GM21381 (cell line): Measurements from ENCODE around the gene IMP4.

Experiments used
- ATAC-seq: cut with Tn5 transposase; IDR thresholded peaks from one replicate; pipeline ENCODE4 v1.9.1; 2021; ENCODE audit warnings: mild to moderate bottlenecking, moderate library complexity; ENCODE audit not compliant: unreplicated experiment

IMP4 gene

DNA sequence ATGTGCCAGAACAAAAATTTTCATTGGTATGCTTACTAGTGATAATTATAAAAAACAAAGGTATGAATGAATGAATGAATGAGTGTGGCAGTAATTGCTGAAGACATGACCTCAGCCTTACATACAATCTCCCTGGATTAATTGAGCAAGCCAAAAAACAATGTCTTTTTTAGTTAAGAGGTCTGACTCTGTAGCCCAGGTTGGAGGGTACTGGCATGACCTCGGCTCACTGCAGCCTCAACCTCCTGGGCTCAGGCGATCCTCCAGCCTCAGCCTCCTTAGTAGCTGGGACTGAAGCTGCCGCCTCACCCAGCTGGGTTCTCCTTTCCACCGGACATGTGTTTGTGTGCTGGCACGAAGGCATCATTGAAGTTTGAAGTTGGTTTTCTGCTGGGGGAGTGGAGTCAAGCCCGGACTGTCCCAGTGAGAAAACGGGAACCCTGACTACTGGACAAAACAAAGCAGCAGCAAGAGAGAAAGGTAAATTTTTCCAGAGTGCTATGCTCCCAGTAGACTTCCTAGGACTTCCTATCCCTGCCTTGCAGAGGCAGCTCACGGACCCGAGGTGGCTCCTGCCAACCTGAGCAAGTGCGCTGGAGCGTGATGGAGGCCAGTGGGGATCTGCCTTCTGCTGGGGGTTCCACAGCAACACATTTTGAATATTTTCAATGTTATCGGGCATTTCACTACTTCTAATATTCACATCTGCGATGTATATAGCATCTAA lies 6.4 kb upstream of the IMP4 start:
- no peak for ATAC-seq

DNA sequence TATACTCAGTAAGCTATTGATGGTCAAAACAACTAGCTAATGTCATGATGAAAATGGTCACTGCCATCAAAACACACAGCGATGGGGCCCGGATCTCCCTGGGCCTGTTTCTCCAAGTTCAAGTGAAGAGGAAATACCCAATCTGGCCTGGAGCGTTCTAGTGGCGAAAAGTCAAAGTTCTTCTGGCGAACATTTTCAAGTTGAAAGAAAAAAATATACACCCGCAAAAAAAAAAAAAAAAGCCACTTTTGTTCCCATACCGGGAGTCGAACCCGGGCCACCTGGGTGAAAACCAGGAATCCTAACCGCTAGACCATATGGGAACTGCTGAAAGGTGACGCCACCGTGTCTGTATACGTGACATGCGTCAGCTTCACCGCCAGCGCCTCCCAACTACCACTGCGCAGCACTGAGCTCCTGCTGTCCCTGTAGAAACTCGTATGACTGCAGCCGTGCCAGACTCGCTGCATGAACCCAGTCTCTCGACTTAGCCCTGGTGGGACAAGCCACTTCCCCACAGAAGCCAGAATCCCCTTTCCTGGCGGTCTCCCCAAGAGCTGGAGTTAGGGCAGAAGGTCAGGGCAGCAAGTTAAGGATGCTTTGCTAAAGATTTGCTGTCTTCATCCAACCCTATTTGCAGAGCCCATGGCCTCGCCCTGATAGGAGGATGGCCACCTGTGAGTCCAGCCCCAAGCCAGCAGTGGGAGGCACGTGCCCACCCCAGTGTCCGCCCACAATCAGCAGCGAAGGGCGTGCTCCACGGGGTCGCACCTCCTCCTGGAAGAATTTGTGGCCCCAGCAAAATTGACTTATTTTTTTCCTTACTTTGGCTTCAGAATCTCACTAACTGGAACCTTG lies 5.6 kb upstream of the IMP4 start:
- ATAC-seq: no peak

DNA sequence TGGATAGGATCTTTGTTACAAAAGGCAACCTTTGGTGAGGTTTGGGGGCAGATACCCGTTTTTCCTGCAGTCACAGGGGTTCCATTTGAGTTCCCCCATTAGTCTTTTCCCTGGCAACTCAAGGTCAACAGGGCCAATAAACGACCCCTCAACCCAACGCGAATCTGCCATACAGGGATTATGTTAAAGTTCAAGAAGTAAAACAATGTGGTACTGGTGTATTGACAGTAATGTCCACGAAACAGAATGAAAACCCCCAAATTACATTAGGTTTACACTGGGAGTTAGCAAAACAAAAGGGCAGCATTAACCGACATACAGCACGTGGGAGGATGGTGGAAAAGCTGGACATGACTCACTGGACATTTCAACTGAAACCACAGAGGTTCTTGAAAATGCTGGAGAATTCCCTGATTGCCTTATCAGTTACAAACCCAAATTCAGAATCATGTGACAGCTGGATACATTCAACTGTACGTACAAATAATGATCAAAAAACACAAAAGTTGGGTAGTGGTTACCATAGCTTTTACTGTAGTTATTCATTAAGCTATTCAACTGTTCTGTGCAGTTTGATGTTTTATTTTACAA lies 4.9 kb upstream of the IMP4 start:
- ATAC-seq: no peak

DNA sequence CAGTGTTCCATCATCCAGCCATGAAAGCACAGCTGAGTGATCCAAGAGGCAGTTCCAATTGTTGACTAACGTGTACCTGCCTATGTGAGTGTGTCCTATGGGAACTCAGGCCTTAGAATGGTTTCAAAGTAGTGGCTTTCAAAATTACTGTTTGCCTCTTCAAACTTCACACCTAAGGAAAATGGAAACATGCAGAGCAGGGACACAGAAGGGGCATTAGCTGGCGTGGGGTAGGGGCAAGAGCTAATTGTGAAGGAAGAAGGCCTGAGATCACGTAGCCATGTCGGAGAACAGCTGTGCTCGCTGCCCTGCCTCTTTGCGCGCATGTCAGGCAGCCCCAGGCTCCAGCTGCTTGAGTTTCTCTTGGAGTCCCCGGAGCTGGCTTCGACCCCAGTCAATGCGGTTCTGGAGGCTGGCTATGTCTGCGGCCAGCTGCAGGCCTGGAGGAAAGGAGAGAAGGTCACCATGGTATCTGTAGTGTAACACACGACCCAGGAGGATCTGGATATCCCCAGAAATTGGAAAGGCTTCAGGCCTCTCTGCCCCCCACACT lies 3.8 kb upstream of the IMP4 start:
- no peak for ATAC-seq

- no peak for ATAC-seq
These were observed 2.6 kb upstream of the IMP4 start for GRCh38 chr2:130339885-130340745.

GRCh38 chr2:130341562-130342019 lies 1.1 kb upstream of the IMP4 start:
- peak; percentile 0 for ATAC-seq

GRCh38 chr2:130342020-130342532 lies 621 bp upstream of the IMP4 start:
- ATAC-seq: peak; percentile 72

GRCh38 chr2:130344578-130344977 lies 1.9 kb downstream of the IMP4 start:
- ATAC-seq: no peak

DNA sequence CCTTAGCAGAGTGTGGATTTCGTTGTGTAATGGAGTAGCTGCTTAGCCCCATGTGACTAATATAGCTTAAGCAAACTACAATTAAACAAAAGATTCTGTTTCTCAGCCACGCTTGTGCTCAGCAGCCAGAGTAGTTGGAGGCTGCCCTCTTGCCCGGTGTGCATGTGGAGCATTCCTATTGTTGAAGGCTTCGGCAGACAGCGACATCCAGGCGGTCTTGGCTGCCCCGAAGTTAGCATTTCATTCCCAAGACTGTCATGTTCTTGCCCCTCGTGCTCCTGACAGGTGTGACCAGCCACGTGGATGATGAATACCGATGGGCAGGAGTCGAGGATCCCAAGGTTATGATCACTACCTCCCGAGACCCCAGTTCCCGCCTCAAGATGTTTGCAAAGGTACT lies 2.4 kb downstream of the IMP4 start:
- no peak for ATAC-seq

DNA sequence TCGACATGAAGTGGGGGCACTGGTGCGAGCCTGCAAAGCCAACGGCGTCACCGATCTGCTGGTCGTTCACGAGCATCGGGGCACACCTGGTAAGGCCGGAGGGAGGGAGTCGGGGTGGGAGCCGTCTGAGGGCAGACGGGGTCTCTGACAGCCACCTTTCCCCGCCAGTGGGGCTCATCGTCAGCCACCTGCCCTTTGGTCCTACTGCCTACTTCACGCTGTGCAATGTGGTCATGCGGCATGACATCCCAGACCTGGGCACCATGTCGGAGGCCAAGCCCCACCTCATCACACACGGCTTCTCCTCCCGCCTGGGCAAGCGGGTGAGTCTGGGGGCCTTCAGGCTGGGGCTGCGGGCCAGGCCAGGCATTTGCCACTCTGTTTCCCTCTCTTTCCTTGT lies 2.9 kb downstream of the IMP4 start:
- no peak for ATAC-seq

DNA sequence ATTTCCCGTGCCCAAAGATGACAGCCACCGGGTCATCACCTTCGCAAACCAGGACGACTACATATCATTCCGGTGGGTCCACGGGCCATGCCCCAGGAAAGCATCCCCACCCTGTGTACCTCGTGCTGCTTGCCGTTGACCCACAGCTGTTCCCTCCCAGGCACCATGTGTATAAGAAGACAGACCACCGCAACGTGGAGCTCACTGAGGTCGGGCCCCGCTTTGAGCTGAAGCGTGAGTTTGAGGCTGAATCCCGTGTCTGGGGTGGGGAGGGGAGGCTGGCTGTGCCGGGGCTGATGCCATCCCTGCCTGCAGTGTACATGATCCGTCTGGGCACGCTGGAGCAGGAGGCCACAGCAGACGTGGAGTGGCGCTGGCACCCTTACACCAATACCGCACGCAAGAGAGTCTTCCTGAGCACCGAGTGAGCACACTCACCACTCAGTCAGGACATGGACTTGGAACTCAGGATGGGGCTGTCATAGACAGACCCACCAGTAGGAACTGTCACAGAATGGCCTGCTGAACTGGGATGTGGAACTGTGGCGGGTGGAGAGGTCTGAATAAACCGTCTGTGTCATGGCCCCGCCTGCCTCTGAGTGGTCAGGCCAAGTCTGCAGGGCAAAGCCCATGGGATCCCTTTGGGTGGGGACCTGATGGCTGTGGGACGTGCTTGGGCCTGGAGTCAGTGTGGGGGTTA lies 3.5 kb downstream of the IMP4 start:
- ATAC-seq: no peak

DNA sequence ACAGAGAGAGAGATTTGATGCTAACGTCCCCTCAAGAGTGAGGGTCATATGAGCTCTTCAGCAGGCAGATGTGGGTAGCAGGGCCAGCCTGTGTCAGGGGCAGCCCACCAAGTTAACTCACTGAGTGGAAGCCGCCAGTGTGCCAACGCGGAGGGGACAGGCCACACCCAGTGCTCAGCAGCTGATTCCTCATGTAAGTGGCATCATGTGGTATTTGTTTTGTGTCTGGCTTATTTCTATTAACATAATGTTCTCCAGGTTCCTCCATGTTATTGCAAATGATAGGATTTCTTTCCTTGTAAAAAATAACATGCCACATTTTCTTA lies 4.0 kb downstream of the IMP4 start:
- no peak for ATAC-seq

DNA sequence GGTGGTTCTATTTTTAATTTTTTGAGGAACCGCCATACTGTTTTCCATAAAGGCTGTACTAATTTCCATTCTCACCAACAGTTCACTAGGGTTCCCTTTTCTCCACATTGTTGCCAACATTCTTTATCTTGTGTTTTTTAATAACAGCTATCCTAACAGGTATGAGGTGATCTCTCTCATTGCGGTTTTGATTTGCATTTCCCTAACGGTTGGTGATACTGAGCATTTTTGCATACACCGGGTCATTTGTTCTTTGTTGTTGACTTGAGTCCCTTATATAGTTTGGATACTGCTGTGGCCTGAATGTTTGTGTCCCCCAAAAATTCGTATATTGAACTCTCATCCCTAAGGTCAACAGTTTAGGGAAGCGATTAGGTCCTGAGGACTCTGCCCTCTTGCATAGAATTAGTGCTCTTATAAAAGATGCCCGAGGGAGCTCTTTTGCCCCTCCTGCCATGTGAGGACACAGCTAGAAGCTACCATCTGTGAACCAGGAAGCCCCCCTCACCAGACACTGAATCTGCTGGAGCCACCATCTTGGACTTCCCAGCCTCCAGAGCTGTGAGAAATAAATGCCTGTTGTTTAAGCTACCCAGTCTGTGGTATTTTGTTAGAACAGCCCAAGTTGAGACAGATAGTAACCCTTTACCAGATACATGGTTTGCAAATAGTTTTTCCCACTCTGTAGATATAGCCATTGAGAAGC lies 4.7 kb downstream of the IMP4 start:
- no peak for ATAC-seq

DNA sequence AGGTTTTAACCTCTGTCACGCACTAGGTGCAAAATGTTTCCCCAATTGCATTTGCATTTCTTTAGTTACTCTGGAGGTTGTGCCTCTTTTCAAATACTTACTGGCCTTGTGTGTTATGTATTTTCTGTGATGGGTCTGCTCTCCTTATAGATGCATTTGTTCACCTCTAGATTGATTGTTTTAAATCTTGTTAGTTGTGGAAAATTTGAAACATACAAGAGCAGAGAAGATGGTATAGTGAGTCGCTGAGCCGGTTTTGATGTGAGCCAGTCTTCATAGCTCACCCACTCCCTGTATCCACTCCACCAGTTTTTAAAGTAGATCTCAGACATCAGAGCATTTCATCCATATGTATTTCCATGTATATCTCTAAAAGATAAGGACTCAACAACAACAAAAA lies 6.5 kb downstream of the IMP4 start:
- ATAC-seq: no peak

DNA sequence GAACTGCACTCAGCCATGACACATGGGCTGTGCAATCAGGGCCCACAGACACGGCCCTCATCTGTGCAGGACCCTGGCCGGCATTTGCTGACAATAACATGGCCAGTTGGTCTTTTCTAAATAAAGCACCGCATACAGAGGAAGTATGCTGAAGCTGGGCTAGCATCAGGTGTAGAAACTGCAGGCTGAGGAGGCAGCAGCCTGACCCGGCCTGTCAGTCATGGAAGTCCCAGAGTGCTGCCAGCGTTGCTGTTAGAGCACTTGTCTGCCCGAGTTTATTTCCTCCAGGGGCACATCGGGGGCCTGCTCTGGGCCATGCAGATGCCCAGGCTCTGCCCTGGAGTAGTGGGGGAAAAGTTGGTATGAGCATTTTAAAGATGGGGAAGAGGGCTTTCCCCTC lies 9.0 kb downstream of the IMP4 start:
- ATAC-seq: no peak

DNA sequence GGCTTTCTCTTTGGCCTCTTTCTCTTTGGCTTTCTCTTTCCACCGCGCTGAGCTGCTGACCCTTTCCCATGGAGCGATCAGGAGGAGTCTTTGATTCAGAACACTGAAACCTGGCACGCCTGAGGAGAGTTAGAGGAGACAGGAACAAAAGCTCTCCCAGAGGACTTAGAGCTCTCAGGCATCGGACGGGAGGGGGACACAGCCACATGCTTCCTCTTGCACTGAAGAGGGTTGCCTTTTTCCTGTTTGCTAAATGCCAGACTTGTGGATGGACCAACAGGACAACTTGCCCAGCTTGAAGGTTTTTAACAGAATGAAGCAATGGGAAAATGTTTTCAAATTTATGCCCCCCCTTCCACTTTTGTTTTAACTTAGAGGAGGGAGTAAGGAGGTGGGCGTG lies 9.5 kb downstream of the IMP4 start:
- ATAC-seq: no peak

DNA sequence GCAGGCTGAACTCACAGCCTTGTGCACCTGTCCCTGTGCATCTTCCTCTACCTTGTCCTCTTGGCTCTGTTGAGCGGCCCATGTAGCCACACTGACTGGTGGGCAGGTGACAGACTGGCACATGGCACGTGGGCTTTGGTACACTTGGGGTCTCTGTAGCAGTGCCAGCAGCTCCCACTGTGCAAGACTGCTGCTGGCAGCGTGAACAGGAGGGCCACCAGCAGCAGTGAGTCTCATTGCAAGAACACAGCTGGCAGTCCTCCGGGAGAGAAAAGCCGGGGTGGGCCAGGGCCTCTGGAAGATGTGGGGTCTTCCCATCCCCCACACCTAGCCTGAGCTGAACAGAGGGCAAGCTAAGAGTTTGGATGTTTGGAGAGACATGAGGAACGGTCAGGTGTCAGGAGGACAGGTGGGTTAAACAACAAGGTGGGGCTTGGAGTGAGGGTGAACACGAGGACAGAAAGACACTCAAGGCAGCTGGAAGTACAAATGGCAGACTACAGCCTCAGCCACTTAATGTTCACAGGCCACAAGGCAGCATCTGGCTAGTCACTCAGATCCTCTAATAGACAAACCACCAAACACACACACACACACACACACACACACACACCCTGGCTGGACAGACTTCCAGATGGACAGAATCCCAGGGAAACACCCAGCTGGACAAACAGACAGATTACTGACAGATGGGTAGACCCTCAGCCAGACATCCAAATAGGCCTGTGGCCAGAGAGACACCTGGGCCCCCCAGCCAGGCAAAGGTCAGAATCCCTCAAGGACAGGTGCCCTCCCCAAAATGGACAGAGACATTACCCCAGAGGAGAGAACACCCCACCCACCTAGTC lies 10.8 kb downstream of the IMP4 start:
- no peak for ATAC-seq

- ATAC-seq: no peak
These were observed 11.4 kb downstream of the IMP4 start for GRCh38 chr2:130354139-130354428.

- ATAC-seq: no peak
These were observed 12.5 kb downstream of the IMP4 start for GRCh38 chr2:130355172-130355577.
